Lower leg skin (tissue), 4 donors: Measurements from ENCODE around the gene MEAK7. TPM values are rescaled to one million over a fixed set of nuclear protein-coding genes. Genes with fewer than 3 reads are reported as not detected.

ENCODE experiments used
- DNase-seq, 2 donors: peaks; one replicate each; pipeline ENCODE4 v3.0.0-alpha.2; 2019; ENCODE audit warnings: low spot score in 2 of 2
- H3K4me3 ChIP-seq: fragments of 200-600 bp; sonication (generic); 2 replicates; pipeline ENCODE4 v1.5.1; 2017; ENCODE audit warnings: mild to moderate bottlenecking, low read depth; ENCODE audit not compliant: poor library complexity, severe bottlenecking
- CTCF ChIP-seq, 3 donors: fragments of 450-650 bp; IDR thresholded peaks; one replicate each; pipeline ENCODE4 v1.5.1; 2016; ENCODE audit warnings: antibody characterized with exemption in 3 of 3, mild to moderate bottlenecking in 3 of 3, moderate library complexity in 2 of 3
- POLR2A ChIP-seq, 2 donors: fragments of 450-650 bp; IDR thresholded peaks; one replicate each; pipeline ENCODE4 v1.6.1; 2016 to 2017; ENCODE audit warnings: antibody characterized with exemption in 2 of 2, mild to moderate bottlenecking in 1 of 2, moderate library complexity in 1 of 2
- WGBS, 2 donors: methylation state at CpG; one replicate each; pipeline ENCODE4 v1.1.5; 2018; 5-methylcytosine and 5-hydroxymethylcytosine counted together
- intact Hi-C: fragments of 100-400 bp; cut with DNase I; formaldehyde crosslinking; loops from one replicate; pipeline ENCODE4 v1.15.0; 2023; ENCODE audit warnings: low total_unique reads
- total RNA-seq, 4 donors: library from RNA; depleted of rRNA; stranded (reverse); fragments of >200 nt; gene quantifications; one replicate each; pipeline ENCODE4 v1.1.0, GENCODE V29; 2016

MEAK7 gene
- total RNA-seq, 4 donors from 2014 or later: 10.2 to 20.8 (median 14.9) TPM

- TF ChIP-seq CTCF (IDR thresholded peaks at IDR 0.05) (no peak), POLR2A (IDR thresholded peaks at IDR 0.05) (no peak)
- H3K4me3 ChIP-seq: no peak overlapping the region
- 49 to 71% methylated on average over 4 of the region's 4 CpGs for WGBS, 2 donors
- DNase-seq: no peak
- intact Hi-C loops: no loop called here
Measured at GRCh38 chr16:84466692-84467091, 37.8 kb downstream of the MEAK7 start.

GRCh38 chr16:84465154-84465553, 39.3 kb downstream of the MEAK7 start:
- peak in 1 of 2 donors; percentile 56 for DNase-seq
- no peak overlapping the region for H3K4me3 ChIP-seq
- WGBS, 2 donors: 95 to 97% methylated on average over 6 of the region's 6 CpGs
- TF ChIP-seq POLR2A (IDR thresholded peaks at IDR 0.05) (no peak), CTCF (IDR thresholded peaks at IDR 0.05) (no peak)
- intact Hi-C loops: no loop called here

- peak in 1 of 2 donors; percentile 54 for DNase-seq
- TF ChIP-seq POLR2A (IDR thresholded peaks at IDR 0.05) (no peak), CTCF (IDR thresholded peaks at IDR 0.05) (no peak)
- intact Hi-C loops: no loop called here
- 82 to 83% methylated on average over 6 of the region's 6 CpGs for WGBS, 2 donors
- H3K4me3 ChIP-seq: no peak overlapping the region
Measured at GRCh38 chr16:84464116-84464515, 40.3 kb downstream of the MEAK7 start.

- TF ChIP-seq POLR2A (IDR thresholded peaks at IDR 0.05) (no peak), CTCF (IDR thresholded peaks at IDR 0.05) (no peak)
- no peak overlapping the region for H3K4me3 ChIP-seq
- peak in 1 of 2 donors; percentile 46 for DNase-seq
- intact Hi-C loops: no loop called here
- WGBS, 2 donors: 64 to 77% methylated on average over 6 to 7 of the region's 7 CpGs
Measured at GRCh38 chr16:84463221-84463620, 41.2 kb downstream of the MEAK7 start.

GRCh38 chr16:84462296-84463210, 41.9 kb downstream of the MEAK7 start:
- no peak overlapping the region for H3K4me3 ChIP-seq
- peak in 1 of 2 donors; percentile 83 for DNase-seq
- intact Hi-C loops: no loop called here
- no peak for TF ChIP-seq POLR2A (IDR thresholded peaks at IDR 0.05)
- no peak for TF ChIP-seq CTCF (IDR thresholded peaks at IDR 0.05)
- WGBS, 2 donors: 61 to 74% methylated on average over 23 to 24 of the region's 24 CpGs
